K562 (cell line): Measurements from ENCODE around the gene ZNF438. TPM values are rescaled to one million over a fixed set of nuclear protein-coding genes. Genes with fewer than 3 reads are reported as not detected.

ENCODE experiments used
- ATAC-seq: fragments of 200-7000 bp; cut with Tn5 transposase; 3 replicates; pipeline ENCODE4 v1.9.1; 2020; ENCODE audit warnings: moderate library complexity
- BruUV-seq: library from RNA; stranded (reverse); fragments of 400-500 nt; replicated peaks from 2 replicates; lab custom pipeline; 2021; lab: Mats Ljungman, UMichigan
- CTCF ChIA-PET: fragments of 300-600 bp; formaldehyde crosslinking; extraction: SDS; loops from one replicate; lab custom pipeline; 2021; ENCODE audit warnings: low intra/inter-chr PET ratio; lab: Yijun Ruan, JAX
- POLR2A ChIA-PET: fragments of 300-600, 350-650 bp; sonication (Branson Sonifier 250); formaldehyde crosslinking; extraction: SDS; loops from one replicate; lab custom pipeline; 2021; ENCODE audit warnings: antibody characterized with exemption, inconsistent platforms; lab: Yijun Ruan, JAX
- DNase-seq, 4 experiments: peaks; one replicate each; pipeline versions ENCODE4 v3.0.0 to v3.0.0-alpha.2; 2011 to 2018; ENCODE audit warnings: low spot score in 3 of 4, mixed read lengths in 3 of 4; ENCODE audit errors: extremely low read depth in 1 of 4
- FAIRE-seq: peaks from 2 replicates; lab custom pipeline; 2011; peaks lifted over from hg19 to GRCh38; lab: Jason Lieb, UNC
- H2AFZ ChIP-seq: 2 replicates; pipeline ENCODE4 v1.6.0; 2011; ENCODE audit warnings: low read depth, low read length, control low read depth, inconsistent platforms
- H3K27ac ChIP-seq: fragments of 200-600 bp; 3 replicates; pipeline ENCODE4 v1.8.0; 2011; ENCODE audit warnings: low read depth, mild to moderate bottlenecking, control low read depth, inconsistent platforms, low read length, moderate library complexity, mixed read lengths; ENCODE audit errors: extremely low read depth
- H3K27me3 ChIP-seq, 2 experiments: fragments of 300-600 bp in 1 of 2; 2 replicates in 1 of 2; 3 replicates in 1 of 2; pipeline versions ENCODE4 v1.6.0 to v1.8.0; 2011; ENCODE audit warnings: inconsistent platforms in 2 of 2, low read length in 2 of 2, mild to moderate bottlenecking in 1 of 2, mixed read lengths in 1 of 2, moderate library complexity in 1 of 2; ENCODE audit not compliant: control insufficient read depth in 2 of 2, insufficient read depth in 2 of 2
- H3K36me3 ChIP-seq: fragments of 300-600 bp; 3 replicates; pipeline ENCODE4 v1.8.0; 2011; ENCODE audit warnings: mild to moderate bottlenecking, low read length, inconsistent platforms; ENCODE audit not compliant: control insufficient read depth, insufficient read depth
- H3K4me1 ChIP-seq, 2 experiments: fragments of 200-600 bp in 1 of 2; replicated peaks in 1 of 2; 2 replicates in 1 of 2; 3 replicates in 1 of 2; pipeline versions ENCODE4 v1.5.1 to v1.8.0; 2011; ENCODE audit warnings: inconsistent platforms in 2 of 2, low read length in 2 of 2, mild to moderate bottlenecking in 1 of 2, mixed read lengths in 1 of 2, moderate library complexity in 1 of 2; ENCODE audit not compliant: control insufficient read depth in 2 of 2, insufficient read depth in 2 of 2
- H3K4me2 ChIP-seq: 2 replicates; pipeline ENCODE4 v1.6.1; 2011; ENCODE audit warnings: low read length, control low read depth, inconsistent platforms, mixed read lengths; ENCODE audit not compliant: insufficient read depth
- H3K4me3 ChIP-seq: fragments of 200-600 bp; sonication (generic), shearing (Covaris generic); 2 replicates; pipeline ENCODE4 v1.5.1; 2016; ENCODE audit warnings: control low read depth, inconsistent platforms
- H3K79me2 ChIP-seq: fragments of 200-600 bp; 3 replicates; pipeline ENCODE4 v1.8.0; 2011; ENCODE audit warnings: low read length, inconsistent platforms; ENCODE audit not compliant: control insufficient read depth, insufficient read depth
- H3K9ac ChIP-seq, 2 experiments: 2 replicates each; pipeline versions ENCODE4 v1.6.0 to v1.6.1; 2011; ENCODE audit warnings: low read depth in 2 of 2, low read length in 2 of 2, control low read depth in 1 of 2, inconsistent platforms in 1 of 2, mild to moderate bottlenecking in 1 of 2, mixed read lengths in 1 of 2; ENCODE audit not compliant: insufficient read depth in 1 of 2
- H3K9me1 ChIP-seq: one replicate; pipeline ENCODE4 v1.6.0; 2011; ENCODE audit warnings: inconsistent platforms, mild to moderate bottlenecking, low read length, moderate library complexity; ENCODE audit not compliant: control insufficient read depth, insufficient read depth
- H3K9me3 ChIP-seq: replicated peaks from 2 replicates; pipeline ENCODE4 v1.5.1; 2011; ENCODE audit warnings: low read depth, low read length, inconsistent platforms; ENCODE audit not compliant: control insufficient read depth, insufficient read depth
- H4K20me1 ChIP-seq: replicated peaks from 2 replicates; pipeline ENCODE4 v1.6.1; 2011; ENCODE audit warnings: low read length, inconsistent platforms, mixed read lengths; ENCODE audit not compliant: control insufficient read depth, insufficient read depth
- ARID2 ChIP-seq: fragments of 450-650 bp; IDR thresholded peaks from 2 replicates; pipeline ENCODE4 v1.6.1; 2017; ENCODE audit warnings: antibody characterized with exemption, mild to moderate bottlenecking
- BHLHE40 ChIP-seq: IDR thresholded peaks from 2 replicates; pipeline ENCODE4 v1.6.1; 2011; ENCODE audit warnings: low read length, improper control_type of control experiment
- CBFA2T3 ChIP-seq: fragments of 450-650 bp; IDR thresholded peaks from 2 replicates; pipeline ENCODE4 v1.6.1; 2017
- HEY1 ChIP-seq: fragments of 250-450 bp; sonication (Bioruptor Pico); IDR thresholded peaks from 2 replicates; pipeline ENCODE4 v1.5.0; 2020; ENCODE audit warnings: mild to moderate bottlenecking, moderate library complexity, borderline replicate concordance
- LARP7 ChIP-seq: fragments of 450-650 bp; IDR thresholded peaks from 2 replicates; pipeline ENCODE4 v1.6.1; 2016
- POLR2H ChIP-seq: IDR thresholded peaks from 2 replicates; pipeline ENCODE4 v1.6.1; 2016; ENCODE audit warnings: missing genetic modification characterization, low read depth, mild to moderate bottlenecking, control low read depth, missing compliant biosample characterization, moderate library complexity
- TAF9B ChIP-seq: fragments of 450-650 bp; IDR thresholded peaks from 2 replicates; pipeline ENCODE4 v1.6.1; 2018; ENCODE audit warnings: mild to moderate bottlenecking; ENCODE audit not compliant: partially characterized antibody
- ZNF274 ChIP-seq: IDR thresholded peaks from 2 replicates; pipeline ENCODE4 v1.6.1; 2011; ENCODE audit warnings: low read depth, mild to moderate bottlenecking, low read length, moderate library complexity, borderline replicate concordance
- ZNF316 ChIP-seq: fragments of 450-650 bp; IDR thresholded peaks from 2 replicates; pipeline ENCODE4 v1.6.1; 2016
- WGBS: fragments of 100-300 bp; shearing (Covaris generic); methylation state at CpG from one replicate; pipeline ENCODE4 v1.1.6; 2016; ENCODE audit warnings: low coverage, mixed read lengths; ENCODE audit not compliant: insufficient coverage; ENCODE audit errors: missing lambda C conversion rate; 5-methylcytosine and 5-hydroxymethylcytosine counted together
- in situ Hi-C: fragments of 300-500 bp; cut with MboI; formaldehyde crosslinking; loops from 4 replicates; pipeline ENCODE4 v1.15.0; 2018; ENCODE audit warnings: inconsistent platforms, mixed read lengths
- intact Hi-C: fragments of 100-400 bp; cut with micrococcal nuclease; formaldehyde crosslinking; loops from 2 replicates; pipeline ENCODE4 v1.14.2; 2022
- polyA plus RNA-seq, 8 experiments: library from polyadenylated mRNA; depleted of rRNA in 4 of 8; stranded (reverse) in 5 of 8; unstranded in 3 of 8; fragments of >200 nt; fragmentation: Nextera tagmentation in 2 of 8; fragmentation: Illumina TruSeq in 1 of 8; extraction: Ambion mirVana in 2 of 8; extraction: Trizol in 1 of 8; gene quantifications; 2 replicates each; pipeline versions ENCODE4 v1.2.1 to v1.2.3, GENCODE V29; 2011 to 2014; ENCODE audit warnings: inconsistent platforms in 1 of 8, missing spikeins in 1 of 8
- total RNA-seq, 7 experiments: library from RNA; depleted of rRNA in 6 of 7; stranded (reverse); fragments of >200 nt in 6 of 7; fragmentation: Illumina TruSeq in 2 of 7; extraction: Trizol in 2 of 7; gene quantifications; 2 replicates each; pipeline versions ENCODE4 v1.2.1 to v1.2.3, GENCODE V29; 2011 to 2021; ENCODE audit warnings: low replicate concordance in 1 of 7
- TF ChIP-seq, protein P1 (sequence below), 2 experiments: fragments of 450-650 bp; formaldehyde crosslinking in 1 of 2; IDR thresholded peaks; 2 replicates each; pipeline versions ENCODE4 v1.4.0 to v1.6.1; 2014 to 2020; ENCODE audit warnings: mild to moderate bottlenecking in 2 of 2, borderline replicate concordance in 1 of 2, low read depth in 1 of 2
- TF ChIP-seq, protein P2 (sequence below): sonication (generic); formaldehyde crosslinking; IDR thresholded peaks from 2 replicates; pipeline ENCODE4 v1.8.0; 2022; ENCODE audit warnings: mild to moderate bottlenecking, low read depth, missing genetic modification reagents

ZNF438 gene
- total and polyA plus RNA-seq, 9 of the 15 experiments (the other 6 are each of a cell fraction or from before 2014, with no cell fraction given) = 0.45 to 1.5 (median 0.91) TPM

DNA sequence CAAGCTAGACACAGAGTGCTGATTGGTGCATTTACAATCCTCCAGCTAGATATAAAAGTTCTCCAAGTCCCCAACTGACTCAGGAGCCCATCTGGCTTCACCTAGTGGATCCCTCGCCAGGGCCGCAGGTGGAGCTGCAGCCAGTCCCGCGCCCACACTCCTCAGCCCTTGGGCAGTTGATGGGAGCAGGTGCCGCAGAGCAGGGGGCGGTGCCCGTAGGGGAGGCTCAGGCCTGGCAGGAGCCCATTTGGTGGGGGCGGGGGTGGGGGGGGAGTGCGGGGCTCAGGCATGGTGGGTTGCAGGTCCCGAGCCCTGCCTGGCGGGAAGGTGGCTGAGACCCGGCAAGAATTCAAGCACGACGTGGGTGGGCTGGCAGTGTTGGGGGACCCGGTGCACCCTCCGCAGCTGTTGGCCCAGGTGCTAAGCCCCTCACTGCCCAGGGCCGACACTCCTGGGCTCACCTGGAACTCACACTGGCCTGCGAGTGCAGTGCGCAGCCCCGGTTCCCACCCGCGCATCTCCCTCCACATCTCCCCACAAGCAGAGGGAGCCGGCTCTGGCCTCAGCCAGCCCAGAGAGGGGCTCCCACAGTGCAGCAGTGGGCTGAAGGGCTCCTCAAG, 101.7 kb downstream of the ZNF438 start:
- no peaks in the 10 kb centered on the region for H4K20me1 ChIP-seq
- ChIA-PET POLR2A (no interaction called here), CTCF (no interaction called here)
- H3K9ac ChIP-seq = no peak overlapping the region
- 0 out of 2 replicates have a peak, but pooled peaks cover 2% of the 10 kb centered on the region for H3K9me3 ChIP-seq
- no peaks in the 10 kb centered on the region for H3K27me3 ChIP-seq
- no peaks in the 10 kb centered on the region for H3K36me3 ChIP-seq
- ATAC-seq (no peak), FAIRE-seq (no peak), DNase-seq (no peak)
- no peak overlapping the region for H3K27ac ChIP-seq
- no peak overlapping the region for H2AFZ ChIP-seq
- no peaks in the 10 kb centered on the region for H3K4me1 ChIP-seq
- H3K79me2 ChIP-seq = no peaks in the 10 kb centered on the region
- intact Hi-C loops (no loop called here), in situ Hi-C loops (no loop called here)
- no peak overlapping the region for H3K4me3 ChIP-seq
- H3K9me1 ChIP-seq = no peaks in the 10 kb centered on the region
- WGBS = 13% methylated on average over 13 of the region's 23 CpGs
- no TSS peak for BruUV-seq
- no peak overlapping the region for H3K4me2 ChIP-seq
- TF ChIP-seq CBFA2T3 = no peak
- no peak for TF ChIP-seq HEY1
- TF ChIP-seq, protein P1, sequence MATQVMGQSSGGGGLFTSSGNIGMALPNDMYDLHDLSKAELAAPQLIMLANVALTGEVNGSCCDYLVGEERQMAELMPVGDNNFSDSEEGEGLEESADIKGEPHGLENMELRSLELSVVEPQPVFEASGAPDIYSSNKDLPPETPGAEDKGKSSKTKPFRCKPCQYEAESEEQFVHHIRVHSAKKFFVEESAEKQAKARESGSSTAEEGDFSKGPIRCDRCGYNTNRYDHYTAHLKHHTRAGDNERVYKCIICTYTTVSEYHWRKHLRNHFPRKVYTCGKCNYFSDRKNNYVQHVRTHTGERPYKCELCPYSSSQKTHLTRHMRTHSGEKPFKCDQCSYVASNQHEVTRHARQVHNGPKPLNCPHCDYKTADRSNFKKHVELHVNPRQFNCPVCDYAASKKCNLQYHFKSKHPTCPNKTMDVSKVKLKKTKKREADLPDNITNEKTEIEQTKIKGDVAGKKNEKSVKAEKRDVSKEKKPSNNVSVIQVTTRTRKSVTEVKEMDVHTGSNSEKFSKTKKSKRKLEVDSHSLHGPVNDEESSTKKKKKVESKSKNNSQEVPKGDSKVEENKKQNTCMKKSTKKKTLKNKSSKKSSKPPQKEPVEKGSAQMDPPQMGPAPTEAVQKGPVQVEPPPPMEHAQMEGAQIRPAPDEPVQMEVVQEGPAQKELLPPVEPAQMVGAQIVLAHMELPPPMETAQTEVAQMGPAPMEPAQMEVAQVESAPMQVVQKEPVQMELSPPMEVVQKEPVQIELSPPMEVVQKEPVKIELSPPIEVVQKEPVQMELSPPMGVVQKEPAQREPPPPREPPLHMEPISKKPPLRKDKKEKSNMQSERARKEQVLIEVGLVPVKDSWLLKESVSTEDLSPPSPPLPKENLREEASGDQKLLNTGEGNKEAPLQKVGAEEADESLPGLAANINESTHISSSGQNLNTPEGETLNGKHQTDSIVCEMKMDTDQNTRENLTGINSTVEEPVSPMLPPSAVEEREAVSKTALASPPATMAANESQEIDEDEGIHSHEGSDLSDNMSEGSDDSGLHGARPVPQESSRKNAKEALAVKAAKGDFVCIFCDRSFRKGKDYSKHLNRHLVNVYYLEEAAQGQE (IDR thresholded peaks at IDR 0.05; ENCODE audit: borderline replicate concordance) = no peak
- TF ChIP-seq, protein P1 (CRISPR knock-in tag; IDR thresholded peaks at IDR 0.05; ENCODE audit: low read depth) = no peak
- no peak for TF ChIP-seq BHLHE40
- no peak for TF ChIP-seq POLR2H (tag)
- TF ChIP-seq ZNF274 = no peak
- TF ChIP-seq, protein P2, sequence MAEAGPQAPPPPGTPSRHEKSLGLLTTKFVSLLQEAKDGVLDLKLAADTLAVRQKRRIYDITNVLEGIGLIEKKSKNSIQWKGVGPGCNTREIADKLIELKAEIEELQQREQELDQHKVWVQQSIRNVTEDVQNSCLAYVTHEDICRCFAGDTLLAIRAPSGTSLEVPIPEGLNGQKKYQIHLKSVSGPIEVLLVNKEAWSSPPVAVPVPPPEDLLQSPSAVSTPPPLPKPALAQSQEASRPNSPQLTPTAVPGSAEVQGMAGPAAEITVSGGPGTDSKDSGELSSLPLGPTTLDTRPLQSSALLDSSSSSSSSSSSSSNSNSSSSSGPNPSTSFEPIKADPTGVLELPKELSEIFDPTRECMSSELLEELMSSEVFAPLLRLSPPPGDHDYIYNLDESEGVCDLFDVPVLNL (CRISPR knock-in tag) = no peak
- no peak for TF ChIP-seq ZNF316
- TF ChIP-seq LARP7 = no peak
- no peak for TF ChIP-seq ARID2
- no peak for TF ChIP-seq TAF9B
